Suppressor macrophage treated with lipopolysaccharide for 4 hours (primary cell): ENCODE results near the gene TMEM132A.
A peak's percentile ranks its signal among the peaks of the same experiment; 100 is the strongest.
"Not testable (repeated sequence)": the region's sequence is repeated elsewhere in the genome, so short reads cannot be mapped to it uniquely, and the experiment has no call there.

Experiments used
- DNase-seq: peaks from one replicate; pipeline ENCODE4 v3.0.0-alpha.2; 2020

TMEM132A gene

GRCh38 chr11:60968223-60968622, 44.0 kb downstream of the TMEM132A start:
- no peak for DNase-seq

GRCh38 chr11:60970369-60970774, 46.1 kb downstream of the TMEM132A start:
- DNase-seq = peak; percentile 70

DNA sequence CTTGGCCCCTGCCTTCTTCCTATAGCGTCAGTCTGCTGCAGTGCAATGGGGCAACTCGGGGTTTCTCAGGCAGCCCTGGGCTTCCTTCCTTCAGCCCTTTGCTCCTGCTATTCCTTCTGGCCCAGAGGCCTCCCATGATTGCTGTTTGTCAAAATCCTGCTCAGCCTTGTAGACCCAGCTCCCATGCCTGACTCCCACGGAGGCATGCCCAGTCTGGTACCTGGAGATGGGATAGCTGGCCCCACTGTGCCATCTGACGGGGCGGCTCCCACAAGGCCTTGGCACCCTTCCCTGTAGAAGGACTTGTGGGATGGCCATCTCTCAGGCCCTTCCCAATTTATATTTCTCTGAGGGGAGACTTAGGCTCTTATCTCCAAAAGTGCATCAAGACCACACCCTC, 46.6 kb downstream of the TMEM132A start:
- no peak for DNase-seq

- no peak for DNase-seq
These were observed 47.3 kb downstream of the TMEM132A start, which contains the start of gene CD6 for GRCh38 chr11:60971520-60971919. CD6 (plus strand) TSS chr11:60971680; CDS start chr11:60971866, 186 bp downstream.

DNA sequence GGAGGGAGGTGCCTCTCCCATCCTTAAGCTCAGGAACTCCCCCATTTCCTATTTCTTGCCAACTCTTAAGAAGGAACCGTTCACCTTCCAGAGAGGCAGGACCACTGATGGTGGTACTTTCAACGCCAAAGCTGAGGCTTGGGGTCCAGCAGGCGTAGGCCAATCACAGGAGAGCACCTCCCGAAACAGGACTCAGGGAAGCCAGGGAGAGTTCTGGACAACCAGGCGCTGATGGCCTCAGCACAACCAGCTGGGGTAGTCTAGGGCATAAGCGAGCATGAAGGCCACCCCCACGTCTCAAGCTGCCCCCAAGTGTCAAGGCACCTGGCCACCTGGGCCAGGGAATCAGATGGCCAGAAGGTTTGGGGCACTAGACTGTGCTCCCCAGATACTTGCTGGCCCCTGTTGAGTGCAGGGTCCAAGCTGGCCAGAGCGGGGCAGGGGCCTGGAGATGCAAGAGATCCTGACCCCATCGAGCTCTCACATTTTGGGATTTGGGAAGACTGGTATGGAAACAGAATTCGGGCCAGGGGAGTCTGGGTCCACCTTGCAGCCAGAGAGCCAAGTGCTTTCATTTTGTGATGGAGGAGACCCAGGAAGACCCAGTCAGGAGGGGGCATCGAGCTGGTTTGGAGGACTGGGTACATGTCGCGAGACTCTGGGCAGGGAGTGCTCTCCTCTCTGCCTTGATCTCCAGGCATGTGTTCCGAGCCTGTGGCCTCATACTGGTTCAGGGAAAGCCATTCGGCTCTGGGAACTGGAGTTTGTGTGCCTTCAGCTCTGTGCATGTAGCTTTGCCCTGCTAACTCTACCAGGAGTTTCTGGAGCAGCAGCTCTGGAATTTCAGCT, 48.1 kb downstream of the TMEM132A start:
- no peak for DNase-seq

DNA sequence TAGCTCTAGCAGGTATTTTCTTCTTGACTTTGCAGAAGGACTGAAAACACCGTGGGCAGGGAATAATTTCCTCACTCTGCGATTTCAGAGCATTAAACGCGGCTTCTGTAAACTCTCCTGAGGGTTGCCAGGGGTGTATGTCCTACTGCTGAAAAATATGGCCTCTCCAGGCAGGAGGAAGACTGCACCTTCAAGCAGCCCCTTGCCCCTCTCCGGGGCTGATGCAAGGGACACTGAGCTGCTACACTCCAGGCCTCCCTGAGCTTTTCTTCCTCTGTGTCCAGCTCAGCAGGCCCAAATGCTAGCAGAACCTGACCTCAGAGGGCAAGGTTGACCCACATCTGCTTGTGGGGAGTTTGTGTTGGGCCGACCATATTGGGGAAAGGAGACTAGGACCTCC, 49.4 kb downstream of the TMEM132A start:
- DNase-seq = no peak

GRCh38 chr11:60974316-60974715, 50.1 kb downstream of the TMEM132A start:
- not testable (repeated sequence) for DNase-seq

DNA sequence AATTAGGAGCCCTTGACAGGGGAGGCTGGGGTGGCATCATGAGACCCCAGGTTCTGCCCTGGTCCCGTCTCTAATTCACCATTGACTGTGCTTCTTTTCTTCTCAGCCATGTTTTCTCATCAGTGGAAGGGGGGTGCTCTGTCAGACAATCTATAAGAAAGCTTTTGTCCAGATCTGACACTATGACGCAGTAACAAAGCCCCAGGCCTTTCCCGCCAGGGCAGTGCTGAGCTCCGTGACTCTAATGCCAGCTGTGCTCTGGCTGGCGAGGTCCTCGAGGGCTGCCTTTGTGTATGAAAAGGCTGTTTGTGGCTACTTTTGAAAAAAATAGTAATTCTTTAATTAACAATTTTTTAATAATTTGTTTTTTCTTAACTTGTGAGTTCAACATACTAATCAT, 50.5 kb downstream of the TMEM132A start:
- no peak for DNase-seq

- DNase-seq = no peak
These were observed 53.0 kb downstream of the TMEM132A start for GRCh38 chr11:60977224-60977623.

DNA sequence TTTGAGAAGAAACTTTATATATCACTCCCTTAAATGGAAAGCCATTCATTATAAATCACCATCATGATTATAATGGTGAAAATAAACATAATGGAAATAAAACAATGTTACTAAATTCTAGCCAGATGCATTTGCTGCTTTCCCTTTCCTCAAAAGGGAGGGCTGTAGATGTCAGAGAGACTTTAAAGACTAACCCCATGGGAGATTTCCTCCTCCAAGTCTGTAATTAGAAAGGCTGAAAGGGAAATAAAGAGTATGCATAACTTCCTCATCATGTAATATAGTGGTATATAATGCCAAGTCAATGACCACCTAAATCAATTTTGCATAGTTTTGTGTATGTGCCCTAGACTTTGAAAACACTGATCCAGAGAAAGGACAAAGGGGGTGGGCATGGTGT, 53.6 kb downstream of the TMEM132A start:
- DNase-seq = no peak

DNA sequence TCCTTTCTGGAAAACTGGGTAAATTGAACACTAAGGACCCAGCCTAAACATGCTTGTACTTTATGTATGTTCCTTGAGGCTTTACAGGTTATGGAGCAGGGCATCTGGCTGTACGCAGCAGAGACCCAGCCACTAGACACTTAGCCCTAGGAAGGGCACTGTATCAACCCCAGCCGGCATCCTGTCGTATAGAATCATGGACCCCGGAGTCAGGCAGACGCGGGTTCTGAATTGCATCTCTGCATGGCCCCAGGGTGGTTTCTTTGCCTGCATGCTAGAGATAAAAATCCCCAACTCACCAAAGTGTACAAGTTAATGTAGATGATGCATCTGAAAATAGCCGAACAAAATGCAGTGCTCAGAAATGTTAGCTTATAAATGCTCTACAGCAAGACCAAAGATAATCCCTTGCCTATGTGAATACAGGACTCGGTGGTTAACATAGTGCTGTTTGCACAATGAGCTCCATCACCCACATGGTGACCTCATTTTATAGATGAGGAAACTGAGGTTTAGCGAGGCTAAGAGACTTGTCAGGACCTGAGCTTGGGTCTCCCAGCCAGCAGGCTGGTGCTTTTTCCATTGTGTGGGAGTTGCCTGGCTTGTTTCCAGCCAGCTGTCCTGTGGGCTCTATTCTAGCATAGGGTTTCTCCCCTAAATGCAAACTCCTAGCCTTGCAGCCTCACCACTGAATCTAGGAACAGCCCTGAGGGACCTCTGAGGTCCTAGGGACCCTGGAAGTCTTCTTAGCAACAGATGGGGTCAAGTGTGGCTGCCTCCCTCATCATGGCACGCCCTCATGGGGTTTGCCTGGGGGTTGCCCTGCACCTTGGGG, 54.5 kb downstream of the TMEM132A start:
- peak; percentile 87 for DNase-seq

DNA sequence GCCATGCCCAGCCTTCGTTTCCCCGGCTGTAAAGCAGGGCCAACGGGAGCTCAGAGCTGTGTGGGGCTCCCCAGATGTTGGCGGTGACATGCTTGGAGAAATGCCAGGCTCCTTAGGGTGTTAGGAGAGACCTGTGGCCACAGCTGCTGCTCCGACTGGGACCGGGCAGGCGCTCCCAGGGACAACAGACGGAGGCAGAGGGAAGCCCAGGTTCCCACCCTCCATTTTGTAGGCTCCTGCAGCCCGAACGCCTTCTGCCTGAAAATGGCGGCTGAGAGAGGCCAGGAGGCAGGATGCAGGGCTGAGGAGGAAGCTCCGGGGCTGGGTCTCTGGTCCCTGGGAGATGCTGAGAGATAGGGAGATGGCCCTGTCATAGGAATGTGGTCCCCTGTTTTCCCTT, 57.3 kb downstream of the TMEM132A start:
- no peak for DNase-seq

DNA sequence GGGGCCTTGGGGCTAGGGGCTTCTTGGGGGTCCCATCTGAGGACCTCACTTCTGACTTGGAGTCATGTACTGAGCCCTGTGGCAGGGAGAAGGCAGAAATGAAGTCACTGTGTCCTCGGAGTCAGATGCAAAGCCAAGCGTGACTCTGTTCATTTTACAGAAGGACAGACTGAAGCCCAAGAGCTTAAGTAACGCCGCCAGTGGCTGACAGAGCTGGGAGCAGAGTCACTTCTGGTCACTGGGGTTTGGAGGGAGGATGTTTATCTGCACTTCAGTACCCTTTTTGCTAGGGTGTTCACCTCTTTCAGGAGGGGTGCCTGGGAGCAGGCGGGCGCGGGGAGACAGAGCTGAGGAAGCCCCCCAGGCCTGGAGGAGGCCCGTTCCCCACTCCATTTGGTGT, 57.9 kb downstream of the TMEM132A start:
- DNase-seq = no peak

- no peak for DNase-seq
These were observed 59.9 kb downstream of the TMEM132A start for GRCh38 chr11:60984149-60984548.

GRCh38 chr11:60984636-60985035, 60.4 kb downstream of the TMEM132A start:
- DNase-seq = no peak

DNA sequence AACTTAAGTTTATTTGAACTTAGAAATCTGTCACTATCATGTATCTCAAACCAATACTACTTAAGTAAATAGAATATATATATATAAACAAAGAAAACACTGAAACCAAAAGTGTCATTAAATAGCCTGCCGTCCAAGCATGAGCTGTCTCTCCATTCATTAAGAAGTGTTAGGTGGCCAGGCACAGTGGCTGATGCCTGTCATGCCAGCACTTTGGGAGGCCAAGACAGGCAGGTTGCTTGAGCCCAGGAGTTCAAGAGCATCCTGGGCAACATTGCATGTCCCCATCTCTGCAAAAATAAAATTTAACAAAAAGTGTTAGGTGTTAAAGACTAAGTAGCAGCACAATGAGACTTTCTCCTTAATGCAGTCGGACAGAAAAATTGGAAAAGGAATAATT, 61.2 kb downstream of the TMEM132A start:
- DNase-seq = no peak

GRCh38 chr11:60985991-60986915, 62.0 kb downstream of the TMEM132A start:
- DNase-seq = peak; percentile 76
